22Rv1 (cell line): ENCODE measurements around the gene EPS8L3.

Source experiments
- H3K27ac ChIP-seq: fragments of 450-650 bp; 2 replicates; pipeline ENCODE4 v1.5.1; 2017
- ZFX ChIP-seq: fragments of 450-650 bp; IDR thresholded peaks from 2 replicates; pipeline ENCODE4 v1.6.1; 2017; ENCODE audit warnings: antibody characterized with exemption, borderline replicate concordance
- TF ChIP-seq, protein P1 (sequence below): fragments of 450-650 bp; IDR thresholded peaks from 2 replicates; pipeline ENCODE4 v1.5.1; 2017; ENCODE audit warnings: mild to moderate bottlenecking

EPS8L3 gene

DNA sequence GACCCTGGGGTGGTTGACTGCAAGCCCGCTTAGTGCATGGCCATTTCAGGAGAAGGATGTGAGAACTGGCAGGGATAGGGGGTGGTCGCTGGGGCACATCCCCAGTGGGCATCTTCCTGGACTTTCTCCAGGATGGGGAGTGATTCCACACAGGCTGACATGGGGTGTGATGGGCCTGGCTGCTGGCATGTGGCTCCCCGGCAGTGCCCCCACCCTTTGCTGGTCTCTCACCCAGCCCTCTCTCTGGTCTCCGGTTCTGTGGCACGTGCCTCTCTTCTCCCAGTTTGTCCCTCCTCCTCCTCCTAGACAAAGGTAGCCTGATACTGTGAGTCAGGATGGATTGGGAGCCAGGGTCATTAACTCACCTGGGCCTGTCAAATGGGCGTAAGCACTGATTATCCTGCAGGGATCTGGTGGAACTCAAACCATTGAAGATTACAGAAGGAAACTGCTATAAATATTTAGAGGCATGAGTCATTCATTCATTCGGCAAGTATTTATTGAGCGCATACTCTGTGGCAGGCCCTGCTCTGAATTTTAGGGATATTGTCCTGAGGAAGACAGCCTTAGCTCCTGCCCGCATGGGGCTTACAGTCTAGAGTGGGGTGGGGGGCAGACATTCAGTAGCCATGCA is 23.6 kb upstream of the EPS8L3 start:
- TF ChIP-seq ZFX: no peak
- TF ChIP-seq, protein P1, sequence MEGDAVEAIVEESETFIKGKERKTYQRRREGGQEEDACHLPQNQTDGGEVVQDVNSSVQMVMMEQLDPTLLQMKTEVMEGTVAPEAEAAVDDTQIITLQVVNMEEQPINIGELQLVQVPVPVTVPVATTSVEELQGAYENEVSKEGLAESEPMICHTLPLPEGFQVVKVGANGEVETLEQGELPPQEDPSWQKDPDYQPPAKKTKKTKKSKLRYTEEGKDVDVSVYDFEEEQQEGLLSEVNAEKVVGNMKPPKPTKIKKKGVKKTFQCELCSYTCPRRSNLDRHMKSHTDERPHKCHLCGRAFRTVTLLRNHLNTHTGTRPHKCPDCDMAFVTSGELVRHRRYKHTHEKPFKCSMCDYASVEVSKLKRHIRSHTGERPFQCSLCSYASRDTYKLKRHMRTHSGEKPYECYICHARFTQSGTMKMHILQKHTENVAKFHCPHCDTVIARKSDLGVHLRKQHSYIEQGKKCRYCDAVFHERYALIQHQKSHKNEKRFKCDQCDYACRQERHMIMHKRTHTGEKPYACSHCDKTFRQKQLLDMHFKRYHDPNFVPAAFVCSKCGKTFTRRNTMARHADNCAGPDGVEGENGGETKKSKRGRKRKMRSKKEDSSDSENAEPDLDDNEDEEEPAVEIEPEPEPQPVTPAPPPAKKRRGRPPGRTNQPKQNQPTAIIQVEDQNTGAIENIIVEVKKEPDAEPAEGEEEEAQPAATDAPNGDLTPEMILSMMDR: no peak

DNA sequence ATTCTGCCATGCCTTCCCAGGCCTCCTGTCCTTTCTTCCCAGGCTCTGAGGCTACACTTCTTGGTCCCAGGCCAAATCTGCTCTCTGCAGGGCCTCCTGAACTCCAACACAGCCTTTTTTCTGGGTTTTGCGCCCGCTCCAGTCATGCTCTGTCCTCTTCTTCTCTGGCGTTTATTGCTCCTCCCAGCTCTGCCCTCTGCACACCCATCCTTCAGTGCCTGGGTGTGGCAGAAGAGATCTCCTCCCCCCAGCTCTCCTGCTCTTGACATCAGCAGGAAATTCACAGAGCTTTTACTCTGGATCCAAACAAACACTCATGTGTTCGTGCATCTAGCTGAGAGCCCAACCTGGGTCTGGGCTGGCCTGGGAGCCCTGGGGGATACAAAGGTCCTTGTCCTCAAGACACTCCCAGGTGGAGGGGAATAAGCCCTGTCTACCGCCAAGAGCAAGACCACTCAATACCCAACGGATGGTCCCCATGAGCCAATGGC is 22.9 kb upstream of the EPS8L3 start:
- no peak overlapping the region for H3K27ac ChIP-seq
- TF ChIP-seq, protein P1: no peak
- no peak for TF ChIP-seq ZFX

More for the DNA sequence above, 23.6 kb upstream of the EPS8L3 start:
- H3K27ac ChIP-seq: no peak overlapping the region

DNA sequence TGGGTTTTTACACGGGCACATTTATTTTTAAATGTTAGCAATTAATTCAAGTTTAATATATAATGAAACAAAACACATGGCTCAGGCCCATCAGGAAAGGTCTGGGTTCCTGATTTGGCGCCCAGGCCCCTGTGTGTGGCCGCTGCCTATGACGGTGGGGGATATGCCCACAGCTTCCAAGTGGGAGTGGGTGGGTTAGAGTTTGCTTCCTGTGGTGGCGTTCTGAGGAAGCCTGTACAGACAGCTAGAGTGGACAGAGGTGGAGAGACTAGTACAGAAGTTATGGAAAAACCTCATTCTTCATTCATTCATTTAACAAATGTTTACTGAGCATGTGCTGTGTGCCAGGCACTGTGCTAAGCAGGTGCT is 22.4 kb upstream of the EPS8L3 start:
- TF ChIP-seq, protein P1: no peak
- TF ChIP-seq ZFX: no peak
- H3K27ac ChIP-seq: no peak overlapping the region

DNA sequence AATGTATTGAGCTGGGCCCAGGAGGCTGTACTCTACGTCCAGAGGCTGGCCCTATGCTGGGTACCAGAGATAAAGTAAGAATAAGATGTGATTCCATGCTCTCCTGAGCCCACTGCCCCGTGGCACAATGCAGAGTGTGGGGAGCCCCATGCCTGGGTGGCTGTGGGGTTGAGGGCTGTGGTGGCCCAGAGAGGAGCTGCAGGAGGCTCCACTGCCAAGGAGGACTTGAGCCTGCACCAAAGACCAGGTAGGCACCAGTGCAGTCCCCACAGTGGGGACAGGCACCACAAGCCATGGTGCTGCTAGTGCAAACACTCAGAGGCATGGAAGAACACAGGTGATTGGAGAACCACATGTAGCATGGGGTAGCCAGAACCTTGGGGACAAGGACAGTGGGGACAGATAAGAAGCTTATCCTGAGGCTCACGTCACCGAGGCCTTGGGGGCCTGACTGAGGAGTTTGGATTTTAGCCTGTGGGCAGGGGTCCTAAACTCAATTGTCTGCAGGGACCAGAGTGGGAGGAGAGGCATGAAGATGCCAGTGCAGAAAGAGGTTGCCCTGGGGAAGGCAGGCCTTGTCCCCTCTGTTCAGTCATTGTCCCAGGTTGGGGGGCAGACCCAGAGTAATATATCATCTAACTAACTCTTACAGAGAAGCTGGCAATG is 21.9 kb upstream of the EPS8L3 start:
- TF ChIP-seq, protein P1: no peak
- no peak for TF ChIP-seq ZFX
- no peak overlapping the region for H3K27ac ChIP-seq

DNA sequence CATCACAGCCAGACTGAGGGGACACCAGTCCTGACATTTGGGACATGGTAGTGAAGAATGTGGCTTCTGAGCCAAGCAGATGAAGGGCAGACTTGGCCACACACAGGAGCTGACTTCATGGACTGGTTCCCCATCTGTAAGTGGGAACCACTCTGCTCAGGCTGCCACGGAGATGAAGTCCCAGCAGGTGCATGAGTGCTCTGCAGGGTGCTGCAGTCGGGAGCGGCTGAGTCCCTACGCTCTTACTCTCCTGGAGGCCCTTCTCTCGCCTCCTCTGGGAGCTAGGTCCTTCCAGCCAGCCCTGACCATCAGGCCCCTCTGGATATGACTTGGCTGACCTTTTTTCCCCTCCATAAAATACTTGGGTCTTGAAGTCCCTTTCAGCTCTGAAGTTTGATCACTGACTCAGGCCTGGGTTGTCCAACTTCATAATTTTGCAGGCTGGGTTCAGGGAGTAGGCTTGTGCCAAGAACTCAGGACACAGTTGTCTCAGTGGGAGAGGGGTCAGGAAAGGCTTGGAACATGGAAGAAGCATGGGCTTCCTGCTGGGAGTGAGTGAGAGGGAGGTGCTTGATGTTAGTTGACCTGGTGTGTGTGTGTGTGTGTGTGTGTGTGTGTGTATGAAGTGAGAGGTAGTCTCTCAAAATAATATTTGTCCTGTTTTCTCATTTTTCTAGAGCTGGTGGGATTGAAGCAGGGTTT is 21.0 kb upstream of the EPS8L3 start:
- no peak overlapping the region for H3K27ac ChIP-seq
- TF ChIP-seq ZFX: no peak
- TF ChIP-seq, protein P1: no peak

DNA sequence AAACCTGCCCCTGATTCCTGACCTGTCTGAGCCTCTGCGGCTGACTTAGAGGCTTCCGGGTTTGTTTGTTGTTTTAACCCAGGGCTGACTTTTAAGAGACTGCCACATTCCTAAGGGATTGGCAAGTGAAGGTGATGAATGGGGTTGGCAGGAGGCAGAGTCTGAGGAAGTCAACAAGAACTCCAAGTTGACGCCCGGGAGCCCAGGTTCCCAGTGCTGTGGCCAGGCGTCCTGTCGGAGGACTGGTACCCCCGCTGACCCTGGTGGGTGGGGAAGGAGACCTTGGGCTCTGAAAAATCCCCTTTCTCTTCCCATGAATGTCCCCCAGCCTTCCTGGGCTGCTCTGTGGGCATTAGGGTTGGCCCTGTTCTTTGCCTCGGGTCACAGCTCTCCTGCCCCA is 19.7 kb upstream of the EPS8L3 start:
- TF ChIP-seq, protein P1: no peak
- no peak overlapping the region for H3K27ac ChIP-seq

DNA sequence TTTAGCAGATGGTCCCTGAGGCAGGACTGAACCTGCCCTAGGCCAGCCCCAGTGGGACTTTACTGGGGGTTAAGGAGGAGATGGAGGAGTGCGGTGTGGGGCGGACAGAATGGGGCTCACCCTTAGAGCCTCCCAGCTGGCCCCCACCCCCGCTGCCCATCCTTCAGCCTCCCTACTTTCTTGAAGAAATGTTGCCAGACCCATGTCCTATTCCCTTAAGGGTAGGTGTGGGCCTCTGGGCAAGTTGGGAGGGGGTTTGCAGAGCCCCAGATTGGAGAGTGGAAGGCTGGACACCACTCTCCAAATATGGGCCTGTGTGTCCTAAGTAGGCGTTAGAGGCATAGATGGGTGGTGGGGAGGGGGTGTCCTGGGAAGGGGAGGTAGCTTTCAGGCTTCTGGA is 19.2 kb upstream of the EPS8L3 start:
- TF ChIP-seq, protein P1: no peak
- H3K27ac ChIP-seq: no peak overlapping the region
